GM12878 (cell line): Measurements from ENCODE around the gene LRRC47.
A peak's percentile ranks its signal among the peaks of the same experiment; 100 is the strongest.

Experiments used
- EP300 ChIP-seq, 2 experiments: fragments of 150-350 bp in 1 of 2; IDR thresholded peaks; 2 replicates each; pipeline ENCODE4 v1.6.1; 2011 to 2012; ENCODE audit warnings: low read depth in 2 of 2, low read length in 2 of 2, borderline replicate concordance in 1 of 2, improper control_type of control experiment in 1 of 2, inconsistent platforms in 1 of 2; ENCODE audit not compliant: control insufficient read depth in 1 of 2
- NFYB ChIP-seq: IDR thresholded peaks from 2 replicates; pipeline ENCODE4 v1.6.1; 2011; ENCODE audit warnings: low read depth, mild to moderate bottlenecking, low read length, improper control_type of control experiment, moderate library complexity; ENCODE audit not compliant: insufficient read depth
- POLR2A ChIP-seq: IDR thresholded peaks from 2 replicates; pipeline ENCODE4 v1.6.1; 2011; ENCODE audit warnings: low read depth, mild to moderate bottlenecking, low read length
- SMAD5 ChIP-seq: IDR thresholded peaks from 2 replicates; pipeline ENCODE4 v1.6.1; 2016; ENCODE audit warnings: antibody characterized with exemption, low read depth

- TF ChIP-seq EP300 (IDR thresholded peaks at IDR 0.05; ENCODE audit: borderline replicate concordance in 1 of 2, control insufficient read depth in 1 of 2, low read depth in 2 of 2, low read length in 2 of 2) (no peak), SMAD5 (no peak), POLR2A (0 out of 2 replicates have a peak, but pooled peaks have one; percentile 3), NFYB (no peak)
Measured at GRCh38 chr1:3744646-3745045, 51.7 kb downstream of the LRRC47 start.
